Measurements from ENCODE around the gene RSRC1. TPM values are rescaled to one million over a fixed set of nuclear protein-coding genes. Genes with fewer than 3 reads are reported as not detected.

RSRC1 gene
- total RNA-seq, 1 experiment from 2014 or later = 37.9 TPM

DNA sequence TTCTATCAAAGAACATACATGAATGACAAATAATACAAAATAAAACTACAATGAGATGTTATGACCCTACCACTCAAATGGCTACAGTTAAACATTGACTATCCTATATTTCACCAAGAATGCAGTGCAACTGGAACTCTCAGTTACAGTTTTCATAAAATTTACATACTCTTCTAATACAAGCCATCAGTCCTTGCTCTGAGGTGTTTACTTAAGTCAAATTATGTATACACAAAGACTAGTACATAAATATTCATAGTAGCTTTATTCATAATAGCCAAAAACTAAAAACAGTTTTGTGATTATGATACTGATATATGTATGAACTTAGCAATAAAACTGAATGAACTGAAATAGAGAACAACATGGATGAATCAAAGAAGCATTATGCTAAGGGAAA lies 480.3 kb downstream of the RSRC1 start:
- no peak overlapping the region for H3K56ac ChIP-seq (ENCODE audit: insufficient read length, low read depth, low read length)
- H3K23ac ChIP-seq (ENCODE audit: insufficient read length, low read depth, low read length) = no peak overlapping the region
- H3K9ac ChIP-seq (ENCODE audit: extremely low read depth, insufficient read length, low read length) = no peak overlapping the region
- no peaks in the 10 kb centered on the region for H3K9me3 ChIP-seq (ENCODE audit: control insufficient read depth, low read depth, low read length)
- no peak overlapping the region for H2BK15ac ChIP-seq (ENCODE audit: low read depth, low read length)
- H4K5ac ChIP-seq (ENCODE audit: insufficient read length, low read depth, low read length) = no peak overlapping the region
- DNase-seq = no peak
- H2BK120ac ChIP-seq (ENCODE audit: low read depth, low read length, poor library complexity, severe bottlenecking) = no peak overlapping the region
- no peaks in the 10 kb centered on the region for H3K79me2 ChIP-seq (ENCODE audit: insufficient read depth, low read length)
- H3K27me3 Mint-ChIP-seq (ENCODE audit: low read depth) = no peaks in the 10 kb centered on the region; the same call in 1 of the 2 replicates
- no peaks in the 10 kb centered on the region for H3K23me2 ChIP-seq (ENCODE audit: insufficient read length, low read depth, low read length, poor library complexity, severe bottlenecking)
- H3K18ac ChIP-seq (ENCODE audit: insufficient read length, low read depth, low read length) = no peak overlapping the region
- no peak overlapping the region for H2BK20ac ChIP-seq (ENCODE audit: low read depth, low read length, poor library complexity, severe bottlenecking)
- no peaks in the 10 kb centered on the region for H3K4me1 ChIP-seq (ENCODE audit: insufficient read depth, low read length)
- no peaks in the 10 kb centered on the region for H3K79me1 ChIP-seq (ENCODE audit: insufficient read depth, low read depth, low read length, poor library complexity, severe bottlenecking)
- H3K27me3 ChIP-seq (ENCODE audit: insufficient read depth, low read length) = no peaks in the 10 kb centered on the region
- no peak overlapping the region for H3K14ac ChIP-seq (ENCODE audit: insufficient read depth, low read length)
- H3K27ac ChIP-seq (ENCODE audit: insufficient read length, low read depth, low read length) = no peak overlapping the region
- no peak overlapping the region for H3K27ac Mint-ChIP-seq
- no peak overlapping the region for H2AK5ac ChIP-seq (ENCODE audit: insufficient read length, low read length)
- H3K9me3 Mint-ChIP-seq = no peaks in the 10 kb centered on the region
- H3K4me2 ChIP-seq (ENCODE audit: insufficient read depth, insufficient read length, low read length) = no peak overlapping the region
- H3K36me3 Mint-ChIP-seq (ENCODE audit: insufficient read depth in 1 of 3, low read depth in 3 of 3) = no peaks in the 10 kb centered on the region
- peaks cover 0 to 3% of the 10 kb centered on the region in 2 experiments; a peak in 1 of 4 replicates for H3K4me1 Mint-ChIP-seq
- no peak overlapping the region for H2BK5ac ChIP-seq (ENCODE audit: insufficient read length, low read length)
- no peaks in the 10 kb centered on the region for H4K20me1 ChIP-seq (ENCODE audit: control insufficient read depth, insufficient read depth, insufficient read length)
- no peak overlapping the region for H4K8ac ChIP-seq (replicated peaks; ENCODE audit: insufficient read length, low read depth, low read length)
- no peak for TF ChIP-seq CTCF (conservative IDR thresholded peaks at IDR 0.05)
- H3K4me3 Mint-ChIP-seq = no peak overlapping the region
- no peak overlapping the region for H2BK12ac ChIP-seq (ENCODE audit: insufficient read length, low read depth, low read length)
- no peak overlapping the region for H2AFZ ChIP-seq (ENCODE audit: low read length)
- H3T11ph ChIP-seq (ENCODE audit: low read length) = no peak overlapping the region
- H4K91ac ChIP-seq (ENCODE audit: insufficient read length, low read depth, low read length) = no peak overlapping the region
- H3K4ac ChIP-seq (ENCODE audit: low read depth, low read length) = no peak overlapping the region

Other genes starting within 250 kb of the RSRC1 start
- not detected in 2 replicates for gene SHOX2, start 3.7 kb upstream of the RSRC1 start, total RNA-seq (2021)